HG03064 (cell line): ENCODE results near the gene PREX1.
"Not testable (repeated sequence)": the region's sequence is repeated elsewhere in the genome, so short reads cannot be mapped to it uniquely, and the experiment has no call there.

Experiments used
- ATAC-seq: cut with Tn5 transposase; IDR thresholded peaks from one replicate; pipeline ENCODE4 v1.9.1; 2021; ENCODE audit warnings: low read depth; ENCODE audit not compliant: unreplicated experiment

PREX1 gene

GRCh38 chr20:48826480-48826879 lies 1.3 kb downstream of the PREX1 start:
- ATAC-seq: not testable (repeated sequence)

- ATAC-seq: no peak
Measured at GRCh38 chr20:48826069-48826468, 1.7 kb downstream of the PREX1 start.

GRCh38 chr20:48825566-48825920 lies 2.3 kb downstream of the PREX1 start:
- ATAC-seq: no peak

GRCh38 chr20:48824830-48825565 lies 2.8 kb downstream of the PREX1 start:
- ATAC-seq: no peak

GRCh38 chr20:48823960-48824498 lies 3.8 kb downstream of the PREX1 start:
- ATAC-seq: no peak

- ATAC-seq: no peak
Measured at GRCh38 chr20:48823476-48823875, 4.3 kb downstream of the PREX1 start.

- no peak for ATAC-seq
Measured at GRCh38 chr20:48822879-48823385, 4.9 kb downstream of the PREX1 start.

- no peak for ATAC-seq
Measured at GRCh38 chr20:48822178-48822577, 5.6 kb downstream of the PREX1 start.

GRCh38 chr20:48821261-48821920 lies 6.4 kb downstream of the PREX1 start:
- ATAC-seq: no peak

GRCh38 chr20:48820649-48820973 lies 7.2 kb downstream of the PREX1 start:
- ATAC-seq: no peak

- no peak for ATAC-seq
Measured at GRCh38 chr20:48819821-48820648, 7.8 kb downstream of the PREX1 start.

GRCh38 chr20:48819089-48819488 lies 8.7 kb downstream of the PREX1 start:
- no peak for ATAC-seq

- ATAC-seq: no peak
Measured at GRCh38 chr20:48818481-48818987, 9.3 kb downstream of the PREX1 start.

GRCh38 chr20:48818031-48818370 lies 9.8 kb downstream of the PREX1 start:
- ATAC-seq: no peak

GRCh38 chr20:48817367-48818030 lies 10.3 kb downstream of the PREX1 start:
- no peak for ATAC-seq

GRCh38 chr20:48816282-48817205 lies 11.3 kb downstream of the PREX1 start:
- ATAC-seq: no peak

GRCh38 chr20:48815537-48815936 lies 12.3 kb downstream of the PREX1 start:
- ATAC-seq: no peak

- ATAC-seq: no peak
Measured at GRCh38 chr20:48814633-48815032, 13.2 kb downstream of the PREX1 start.

GRCh38 chr20:48813930-48814546 lies 13.8 kb downstream of the PREX1 start:
- ATAC-seq: no peak
